CD4-positive, alpha-beta T cell treated with Interleukin-1 beta for 1 hour (primary cell): ENCODE data around the gene ABL1.

Source experiments
- DNase-seq, 2 donors: peaks; one replicate each; pipeline ENCODE4 v3.0.0-alpha.2; 2020 to 2022

ABL1 gene

GRCh38 chr9:130872912-130873503 lies 38.0 kb downstream of the ABL1 start:
- no peak for DNase-seq

DNA sequence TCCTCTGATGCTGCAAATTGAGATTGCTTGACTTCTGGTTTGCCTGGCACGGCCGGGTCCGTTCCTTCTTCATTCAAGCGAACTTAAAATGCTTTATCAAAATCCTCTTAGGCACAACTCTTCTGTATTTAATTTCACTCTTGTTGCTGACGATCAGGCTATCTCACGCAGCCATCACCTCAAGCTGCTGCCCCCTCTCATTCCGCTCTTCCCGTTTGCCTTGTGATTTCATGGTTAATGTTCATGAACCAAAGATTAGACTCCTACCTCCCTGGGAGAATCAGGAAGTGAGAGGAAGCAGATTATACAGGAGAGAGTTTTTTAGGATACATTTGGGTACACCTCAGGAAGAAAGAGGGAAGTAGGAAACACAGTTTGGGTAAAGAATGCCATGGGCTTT lies 38.9 kb downstream of the ABL1 start:
- no peak for DNase-seq

DNA sequence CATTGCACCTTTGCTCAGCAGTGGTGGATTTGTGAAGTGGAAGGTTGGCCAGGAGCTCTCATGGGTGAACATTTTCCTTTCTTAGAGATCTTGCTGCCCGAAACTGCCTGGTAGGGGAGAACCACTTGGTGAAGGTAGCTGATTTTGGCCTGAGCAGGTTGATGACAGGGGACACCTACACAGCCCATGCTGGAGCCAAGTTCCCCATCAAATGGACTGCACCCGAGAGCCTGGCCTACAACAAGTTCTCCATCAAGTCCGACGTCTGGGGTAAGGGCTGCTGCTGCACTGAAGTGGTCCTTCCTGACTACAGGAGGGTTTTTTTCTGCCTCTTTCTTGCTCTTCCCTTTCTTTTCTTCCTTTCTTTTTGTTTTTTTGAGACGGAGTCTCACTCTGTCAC lies 39.7 kb downstream of the ABL1 start:
- no peak for DNase-seq

GRCh38 chr9:130877300-130877699 lies 42.2 kb downstream of the ABL1 start:
- DNase-seq: no peak

GRCh38 chr9:130878295-130878694 lies 43.2 kb downstream of the ABL1 start:
- no peak for DNase-seq

DNA sequence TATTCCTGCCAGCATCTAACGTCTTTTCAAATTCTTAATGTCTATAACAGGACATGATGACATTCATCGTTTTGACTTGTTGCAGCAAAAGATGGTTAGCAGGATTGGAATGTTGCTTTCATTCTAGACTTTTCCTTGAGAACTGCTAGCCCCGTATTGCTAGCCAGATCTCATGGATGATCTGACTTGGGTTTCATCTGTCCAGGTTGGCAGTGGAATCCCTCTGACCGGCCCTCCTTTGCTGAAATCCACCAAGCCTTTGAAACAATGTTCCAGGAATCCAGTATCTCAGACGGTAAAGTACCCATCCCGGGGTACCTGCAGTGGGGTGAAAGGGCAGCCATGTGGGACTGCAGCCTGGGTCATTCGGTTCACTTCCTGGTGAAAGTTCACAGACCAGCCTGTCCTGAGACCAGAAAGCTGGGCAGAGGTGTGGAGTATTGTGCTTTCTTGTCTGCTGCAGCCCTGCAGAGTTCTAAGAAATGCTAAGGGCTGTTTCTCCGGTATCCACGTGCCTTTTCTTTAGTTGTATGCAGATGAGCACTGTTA lies 44.9 kb downstream of the ABL1 start:
- no peak for DNase-seq

DNA sequence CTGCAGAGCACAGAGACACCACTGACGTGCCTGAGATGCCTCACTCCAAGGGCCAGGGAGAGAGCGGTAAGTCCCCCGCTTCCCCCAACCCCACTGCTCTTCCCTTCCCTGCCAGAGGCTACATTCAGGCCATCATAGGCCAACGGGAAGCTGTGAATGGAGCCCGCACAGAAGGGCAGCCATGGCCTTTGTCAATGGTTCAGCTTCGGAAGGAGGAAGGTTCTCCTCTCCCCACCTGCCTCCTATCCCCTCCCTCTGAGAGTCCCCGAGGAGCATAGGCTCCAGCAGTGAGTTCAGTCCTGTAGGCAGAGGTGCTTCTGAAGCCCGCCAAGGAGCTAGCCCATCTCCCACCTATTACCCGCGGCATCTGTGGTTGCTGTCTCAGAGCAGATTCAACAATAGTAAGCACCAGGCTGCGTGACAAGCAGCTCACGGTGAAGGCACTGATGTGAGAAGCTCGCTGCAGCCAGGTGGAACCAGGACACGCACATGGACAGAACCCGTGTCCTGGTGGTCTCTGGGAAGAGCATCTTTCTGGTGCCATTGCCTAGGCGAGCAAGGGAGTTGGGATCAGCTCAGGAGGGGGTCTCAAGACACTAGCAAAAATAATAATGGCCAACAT lies 45.7 kb downstream of the ABL1 start:
- no peak for DNase-seq

DNA sequence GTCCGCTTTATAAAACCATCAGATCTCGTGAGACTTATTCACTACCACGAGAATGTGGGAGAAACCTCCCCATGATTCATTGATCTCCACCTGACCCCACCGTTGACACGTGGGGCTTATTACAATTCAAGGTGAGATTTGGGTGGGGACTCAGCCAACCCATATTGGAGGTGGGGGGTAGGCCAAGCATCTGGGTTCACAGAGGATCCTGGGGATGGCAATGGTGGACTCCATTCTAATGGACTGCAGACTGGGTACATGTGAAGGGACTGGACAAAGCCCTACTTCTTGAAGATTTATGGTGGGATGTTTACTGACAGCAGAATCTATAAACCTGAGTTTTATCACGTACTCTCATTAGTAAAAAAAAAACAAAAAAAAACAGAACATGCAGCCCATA lies 46.5 kb downstream of the ABL1 start:
- DNase-seq: no peak

DNA sequence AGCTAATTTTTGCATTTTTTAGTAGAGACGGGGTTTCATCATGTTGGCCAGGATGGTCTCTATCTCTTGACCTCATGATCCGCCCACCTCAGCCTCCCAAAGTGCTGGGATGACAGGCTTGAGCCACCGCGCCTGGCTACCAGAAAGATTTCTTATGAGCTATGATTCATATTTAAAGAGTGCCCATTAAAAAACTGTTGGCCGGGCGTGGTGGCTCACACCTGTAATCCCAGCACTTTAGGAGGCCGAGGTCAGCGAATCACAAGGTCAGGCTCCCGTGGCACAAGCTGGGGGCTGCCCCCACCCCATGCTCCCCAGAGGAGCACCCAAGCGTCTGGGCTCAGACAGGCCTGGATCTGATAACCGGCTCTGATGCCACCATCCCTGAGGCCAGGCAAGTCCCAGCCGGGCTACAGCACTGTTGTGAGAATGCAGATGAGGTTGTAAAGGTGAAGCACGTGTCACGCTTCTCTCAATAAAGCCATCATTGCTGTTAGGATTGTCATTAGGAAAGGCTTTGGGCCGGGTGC lies 47.7 kb downstream of the ABL1 start:
- DNase-seq: no peak

- DNase-seq: no peak
Measured at GRCh38 chr9:130883479-130883878, 48.4 kb downstream of the ABL1 start.

DNA sequence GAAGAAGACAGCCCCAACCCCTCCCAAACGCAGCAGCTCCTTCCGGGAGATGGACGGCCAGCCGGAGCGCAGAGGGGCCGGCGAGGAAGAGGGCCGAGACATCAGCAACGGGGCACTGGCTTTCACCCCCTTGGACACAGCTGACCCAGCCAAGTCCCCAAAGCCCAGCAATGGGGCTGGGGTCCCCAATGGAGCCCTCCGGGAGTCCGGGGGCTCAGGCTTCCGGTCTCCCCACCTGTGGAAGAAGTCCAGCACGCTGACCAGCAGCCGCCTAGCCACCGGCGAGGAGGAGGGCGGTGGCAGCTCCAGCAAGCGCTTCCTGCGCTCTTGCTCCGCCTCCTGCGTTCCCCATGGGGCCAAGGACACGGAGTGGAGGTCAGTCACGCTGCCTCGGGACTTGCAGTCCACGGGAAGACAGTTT lies 49.1 kb downstream of the ABL1 start:
- no peak for DNase-seq

- DNase-seq: no peak
Measured at GRCh38 chr9:130884542-130885483, 49.8 kb downstream of the ABL1 start.

DNA sequence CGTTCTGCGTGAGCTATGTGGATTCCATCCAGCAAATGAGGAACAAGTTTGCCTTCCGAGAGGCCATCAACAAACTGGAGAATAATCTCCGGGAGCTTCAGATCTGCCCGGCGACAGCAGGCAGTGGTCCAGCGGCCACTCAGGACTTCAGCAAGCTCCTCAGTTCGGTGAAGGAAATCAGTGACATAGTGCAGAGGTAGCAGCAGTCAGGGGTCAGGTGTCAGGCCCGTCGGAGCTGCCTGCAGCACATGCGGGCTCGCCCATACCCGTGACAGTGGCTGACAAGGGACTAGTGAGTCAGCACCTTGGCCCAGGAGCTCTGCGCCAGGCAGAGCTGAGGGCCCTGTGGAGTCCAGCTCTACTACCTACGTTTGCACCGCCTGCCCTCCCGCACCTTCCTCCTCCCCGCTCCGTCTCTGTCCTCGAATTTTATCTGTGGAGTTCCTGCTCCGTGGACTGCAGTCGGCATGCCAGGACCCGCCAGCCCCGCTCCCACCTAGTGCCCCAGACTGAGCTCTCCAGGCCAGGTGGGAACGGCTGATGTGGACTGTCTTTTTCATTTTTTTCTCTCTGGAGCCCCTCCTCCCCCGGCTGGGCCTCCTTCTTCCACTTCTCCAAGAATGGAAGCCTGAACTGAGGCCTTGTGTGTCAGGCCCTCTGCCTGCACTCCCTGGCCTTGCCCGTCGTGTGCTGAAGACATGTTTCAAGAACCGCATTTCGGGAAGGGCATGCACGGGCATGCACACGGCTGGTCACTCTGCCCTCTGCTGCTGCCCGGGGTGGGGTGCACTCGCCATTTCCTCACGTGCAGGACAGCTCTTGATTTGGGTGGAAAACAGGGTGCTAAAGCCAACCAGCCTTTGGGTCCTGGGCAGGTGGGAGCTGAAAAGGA lies 50.7 kb downstream of the ABL1 start:
- no peak for DNase-seq

DNA sequence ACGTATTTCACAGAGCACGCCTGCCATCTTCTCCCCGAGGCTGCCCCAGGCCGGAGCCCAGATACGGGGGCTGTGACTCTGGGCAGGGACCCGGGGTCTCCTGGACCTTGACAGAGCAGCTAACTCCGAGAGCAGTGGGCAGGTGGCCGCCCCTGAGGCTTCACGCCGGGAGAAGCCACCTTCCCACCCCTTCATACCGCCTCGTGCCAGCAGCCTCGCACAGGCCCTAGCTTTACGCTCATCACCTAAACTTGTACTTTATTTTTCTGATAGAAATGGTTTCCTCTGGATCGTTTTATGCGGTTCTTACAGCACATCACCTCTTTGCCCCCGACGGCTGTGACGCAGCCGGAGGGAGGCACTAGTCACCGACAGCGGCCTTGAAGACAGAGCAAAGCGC lies 51.9 kb downstream of the ABL1 start:
- no peak for DNase-seq

DNA sequence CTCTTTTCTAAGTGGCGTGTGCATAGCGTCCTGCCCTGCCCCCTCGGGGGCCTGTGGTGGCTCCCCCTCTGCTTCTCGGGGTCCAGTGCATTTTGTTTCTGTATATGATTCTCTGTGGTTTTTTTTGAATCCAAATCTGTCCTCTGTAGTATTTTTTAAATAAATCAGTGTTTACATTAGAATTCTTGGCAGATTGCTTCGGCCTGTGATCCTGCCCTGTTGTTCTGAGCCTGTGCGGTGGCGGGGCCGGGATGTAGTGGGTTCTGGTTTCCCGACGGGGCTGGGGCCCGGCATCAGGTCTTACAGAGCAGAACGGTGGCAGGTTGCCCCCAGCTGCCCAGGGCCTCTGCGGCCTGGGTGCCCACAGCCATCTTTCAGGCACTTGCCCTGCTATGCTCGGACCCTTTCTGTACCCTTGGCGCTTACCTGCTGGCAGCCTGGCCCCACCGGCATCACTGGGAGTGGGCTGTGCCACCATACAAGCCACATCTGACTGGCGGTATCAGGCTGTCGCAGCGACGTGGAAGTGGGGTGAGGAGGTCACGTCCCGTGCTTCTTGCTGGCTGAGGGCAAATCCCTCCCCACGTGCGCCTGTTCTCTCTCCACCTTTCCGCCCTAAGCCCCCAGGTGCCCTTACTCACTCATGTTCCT lies 52.6 kb downstream of the ABL1 start:
- DNase-seq: no peak

- DNase-seq: no peak
Measured at GRCh38 chr9:130888146-130888885, 53.3 kb downstream of the ABL1 start.

GRCh38 chr9:130890124-130890523 lies 55.1 kb downstream of the ABL1 start:
- DNase-seq: no peak

DNA sequence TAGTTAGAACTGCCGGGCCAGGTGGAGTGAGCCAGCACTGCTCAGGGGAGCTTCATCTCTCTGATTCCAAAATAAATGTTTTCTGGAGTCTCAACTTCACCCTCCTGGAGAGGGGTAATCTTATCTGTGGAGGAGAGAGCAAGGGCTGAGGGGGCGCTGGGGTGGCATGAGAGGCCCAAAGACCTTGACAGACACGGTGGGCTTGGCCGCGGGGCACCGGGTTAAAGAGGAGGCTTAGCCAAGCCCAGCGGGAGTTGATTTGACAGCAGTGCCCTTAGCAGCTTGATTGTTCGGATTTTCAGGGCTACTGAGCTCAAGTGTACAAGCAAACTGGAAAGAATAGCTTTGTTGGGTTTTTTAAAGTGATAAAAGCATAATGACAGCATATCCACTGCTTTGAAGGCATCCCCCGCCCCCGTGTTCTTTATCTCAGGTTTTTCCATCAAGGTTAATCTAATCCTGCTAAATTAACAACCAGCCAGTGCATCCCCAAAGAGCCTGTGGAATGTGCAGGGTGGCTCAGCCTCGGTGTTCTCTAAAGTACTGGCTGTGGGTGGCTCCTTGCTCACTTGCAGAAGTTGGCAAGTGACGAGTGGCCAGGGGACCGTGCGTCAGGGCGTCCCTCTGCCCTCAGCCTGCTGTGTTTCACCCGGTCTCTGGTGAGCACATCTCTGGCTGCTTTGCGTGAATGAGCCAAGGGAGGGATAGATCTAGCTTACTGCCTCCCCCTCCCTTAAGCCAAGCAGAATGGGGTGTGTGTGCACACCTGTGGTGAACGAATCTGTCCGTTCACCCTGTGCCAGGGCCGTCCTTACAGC lies 56.0 kb downstream of the ABL1 start:
- no peak for DNase-seq

GRCh38 chr9:130891688-130892476 lies 56.8 kb downstream of the ABL1 start:
- DNase-seq: no peak
